OCI-LY7 (cell line): ENCODE data around the gene ZNF407. TPM values are rescaled to one million over a fixed set of nuclear protein-coding genes. Genes with fewer than 3 reads are reported as not detected.
A peak's percentile ranks its signal among the peaks of the same experiment; 100 is the strongest.

Experiments used
- BruUV-seq: library from RNA; stranded (reverse); fragments of 400-500 nt; replicated peaks from 2 replicates; lab custom pipeline; 2021; lab: Mats Ljungman, UMichigan
- CTCF ChIA-PET: fragments of 300-600 bp; sonication (Branson Sonifier 250); formaldehyde crosslinking; loops from one replicate; lab custom pipeline; 2022; ENCODE audit warnings: antibody characterized with exemption; ENCODE audit not compliant: unreplicated experiment; lab: Charles Lee
- POLR2A ChIA-PET: fragments of 300-600 bp; sonication (Branson Sonifier 250); formaldehyde crosslinking; loops from one replicate; lab custom pipeline; 2022; ENCODE audit warnings: antibody characterized with exemption; lab: Charles Lee
- DNase-seq: peaks from one replicate; pipeline ENCODE4 v3.0.0-alpha.2; 2015; ENCODE audit warnings: low spot score
- H2AFZ ChIP-seq: fragments of 200-600 bp; sonication (generic), shearing (Covaris generic); 2 replicates; pipeline ENCODE4 v1.6.1; 2014; ENCODE audit warnings: mild to moderate bottlenecking, antibody characterized with exemption, low read length, moderate library complexity
- H3K27ac ChIP-seq: fragments of 200-600 bp; sonication (generic); 2 replicates; pipeline ENCODE4 v1.5.1; 2014; ENCODE audit warnings: mixed run types, low read depth, mild to moderate bottlenecking, moderate library complexity, low read length, inconsistent platforms; ENCODE audit not compliant: poor library complexity, severe bottlenecking
- H3K36me3 ChIP-seq: fragments of 200-600 bp; sonication (generic); 2 replicates; pipeline ENCODE4 v1.6.1; 2014; ENCODE audit warnings: mild to moderate bottlenecking, antibody characterized with exemption, low read length, moderate library complexity, mixed read lengths; ENCODE audit not compliant: insufficient read depth
- H3K4me1 ChIP-seq: fragments of 200-600 bp; sonication (generic); 2 replicates; pipeline ENCODE4 v1.5.1; 2014; ENCODE audit warnings: mild to moderate bottlenecking, low read length; ENCODE audit not compliant: insufficient read depth, poor library complexity, severe bottlenecking
- H3K4me2 ChIP-seq: fragments of 200-600 bp; sonication (generic); 2 replicates; pipeline ENCODE4 v1.6.1; 2014; ENCODE audit warnings: mild to moderate bottlenecking, low read length
- H3K4me3 ChIP-seq: fragments of 200-600 bp; sonication (generic); 2 replicates; pipeline ENCODE4 v1.5.1; 2014; ENCODE audit warnings: mild to moderate bottlenecking, low read depth, low read length; ENCODE audit not compliant: poor library complexity, severe bottlenecking
- H3K79me2 ChIP-seq: fragments of 200-600 bp; sonication (generic); 2 replicates; pipeline ENCODE4 v1.6.1; 2016; ENCODE audit warnings: low read depth, mild to moderate bottlenecking, low read length, moderate library complexity, mixed read lengths; ENCODE audit not compliant: insufficient read depth
- H3K9me2 ChIP-seq: fragments of 200-600 bp; sonication (generic); 2 replicates; pipeline ENCODE4 v1.6.1; 2016; ENCODE audit warnings: mild to moderate bottlenecking, low read length, mixed read lengths; ENCODE audit not compliant: insufficient read depth
- H3K9me3 ChIP-seq: fragments of 200-600 bp; sonication (generic); 2 replicates; pipeline ENCODE4 v1.6.1; 2014; ENCODE audit warnings: mild to moderate bottlenecking, mixed run types, low read length, mixed read lengths
- H4K20me1 ChIP-seq: fragments of 200-600 bp; sonication (generic); 2 replicates; pipeline ENCODE4 v1.6.1; 2014; ENCODE audit warnings: mild to moderate bottlenecking, antibody characterized with exemption, low read length, moderate library complexity, mixed read lengths; ENCODE audit not compliant: insufficient read depth
- CTCF ChIP-seq: fragments of 200-600 bp; sonication (generic); conservative IDR thresholded peaks from 2 replicates; pipeline ENCODE4 v1.5.1; 2014; ENCODE audit warnings: mild to moderate bottlenecking, antibody characterized with exemption, low read length, moderate library complexity, mixed read lengths
- EZH2phosphoT487 ChIP-seq: fragments of 200-600 bp; sonication (generic); IDR thresholded peaks from 2 replicates; pipeline ENCODE4 v1.6.1; 2018; ENCODE audit warnings: low read depth, borderline replicate concordance, mild to moderate bottlenecking, mixed run types, antibody characterized with exemption, low read length, moderate library complexity, mixed read lengths
- intact Hi-C: fragments of 100-400 bp; cut with micrococcal nuclease; formaldehyde crosslinking; loops from one replicate; pipeline ENCODE4 v1.10.0; 2022; ENCODE audit not compliant: unreplicated experiment
- total RNA-seq, 2 experiments: library from RNA; depleted of rRNA in 1 of 2; stranded (reverse); fragments of >200 nt in 1 of 2; shearing (Covaris generic) in 1 of 2; gene quantifications; 2 replicates each; pipeline ENCODE4 v1.2.3, GENCODE V29; 2014 to 2022

The ZNF407 gene
- total RNA-seq, 2 experiments from 2014 or later = 8.9 to 11.9 TPM

- H4K20me1 ChIP-seq = no peaks in the 10 kb centered on the region
- intact Hi-C loops = no loop called here
- H3K9me3 ChIP-seq = no peaks in the 10 kb centered on the region
- H3K4me3 ChIP-seq = peak overlapping the region; percentile 49
- ChIA-PET POLR2A (interaction anchor here (0.5 to 1.5 kb wide), 4 partner anchors 8 to 286 kb away, joined by 3 to 5 read pairs (median 3); no protein-coding TSS in a partner anchor), CTCF (no interaction called here)
- H3K27ac ChIP-seq = peak overlapping the region; percentile 50
- no peaks in the 10 kb centered on the region for H3K9me2 ChIP-seq
- no peak for DNase-seq
- H3K4me1 ChIP-seq = peaks cover 37% of the 10 kb centered on the region
- H3K36me3 ChIP-seq = no peaks in the 10 kb centered on the region; the same call in 1 of the 2 replicates
- H2AFZ ChIP-seq = peak overlapping the region; percentile 77; the same call in 1 of the 2 replicates
- peak overlapping the region; percentile 83 for H3K4me2 ChIP-seq
- no peak for TF ChIP-seq CTCF
- no peak for TF ChIP-seq EZH2phosphoT487
- no TSS peak for BruUV-seq
- H3K79me2 ChIP-seq = no peaks in the 10 kb centered on the region
These were observed 198.5 kb downstream of the ZNF407 start for GRCh38 chr18:74796211-74796610.

GRCh38 chr18:74796841-74797576 is 199.3 kb downstream of the ZNF407 start:
- Histone ChIP-seq H3K79me2 (no peaks in the 10 kb centered on the region), H4K20me1 (no peaks in the 10 kb centered on the region), H3K36me3 (no peaks in the 10 kb centered on the region; the same call in 1 of the 2 replicates), H2AFZ (peak overlapping the region; percentile 77; the same call in 1 of the 2 replicates), H3K4me2 (peak overlapping the region; percentile 83), H3K27ac (peak overlapping the region; percentile 50), H3K9me2 (no peaks in the 10 kb centered on the region), H3K4me3 (peak overlapping the region; percentile 49), H3K9me3 (no peaks in the 10 kb centered on the region), H3K4me1 (peaks cover 37% of the 10 kb centered on the region)
- no peak for TF ChIP-seq EZH2phosphoT487
- TF ChIP-seq CTCF = no peak
- CTCF ChIA-PET = no interaction called here
- POLR2A ChIA-PET = interaction anchor here (0.6 to 1.5 kb wide), 3 partner anchors 8 to 285 kb away, joined by 3 to 5 read pairs (median 3); no protein-coding TSS in a partner anchor
- DNase-seq = peak; percentile 18
- intact Hi-C loops = no loop called here
- no TSS peak for BruUV-seq
